C4-2B (cell line): ENCODE results near the gene PDE6H.

ENCODE experiments used
- CTCF ChIP-seq: fragments of 450-650 bp; conservative IDR thresholded peaks from 2 replicates; pipeline ENCODE4 v1.5.1; 2017; ENCODE audit warnings: mild to moderate bottlenecking
- ZFX ChIP-seq: fragments of 450-650 bp; IDR thresholded peaks from 2 replicates; pipeline ENCODE4 v1.6.1; 2017

- no peak for TF ChIP-seq CTCF
- no peak for TF ChIP-seq ZFX
Measured at GRCh38 chr12:14986449-14986848, 13.6 kb downstream of the PDE6H start.
